Heart left ventricle (tissue), 13 donors: ENCODE data around the gene DPY19L1.

Source experiments
- CTCF ChIP-seq, 12 donors: fragments of 200-600 bp; sonication (generic) in 4 of 12; IDR thresholded peaks; one replicate each; pipeline versions ENCODE4 v1.5.0 to v1.8.0; 2018 to 2022; ENCODE audit warnings: antibody characterized with exemption in 12 of 12, mild to moderate bottlenecking in 5 of 12
- POLR2A ChIP-seq, 2 donors: fragments of 450-650 bp; IDR thresholded peaks; one replicate each; pipeline ENCODE4 v1.6.1; 2017; ENCODE audit warnings: antibody characterized with exemption in 2 of 2, mild to moderate bottlenecking in 2 of 2, moderate library complexity in 2 of 2
- donor health status: ischemic (EF 13 %, LVEDD 7.1; RV severe dilation, severe dysfunction).
- donor health status: DM: no; HTN: yes; CAD: no.
- donor health status: DM: no; HTN: no; CAD: no.
- donor health status: ischemic (EF 25% LVEDD 6.9; RV normal size, moderate dysfunction).
- donor health status: ischemic (EF 25% LVEDD 5.7; RV mildly dilated, moderate dysfunction).
- donor health status: ischemic (EF 35%, LVEDD 5.7; RV mildly dilated, moderate dysfunction).
- donor health status: nonischemic (EF 11% LVEDD 7.7; RV severe dilation, severe dysfunction).
- donor health status: DM: yes; HTN: yes; CAD: no.
- donor health status: PGD.
- donor health status: ischemic (EF 29% LVEDD 5.4; RV normal size, mild dysfunction).
- donor health status: nonischemic (EF 23%, LVEDD 6.1; RV moderate dilation, normal function).

GRCh38 chr7:35037211-35037525 lies at the start of gene DPY19L1:
- TF ChIP-seq CTCF (IDR thresholded peaks at IDR 0.05) (no peak), POLR2A (IDR thresholded peaks at IDR 0.05) (peak in 1 of 2 donors; percentile 38)
